NCI-H187 (cell line): ENCODE results near the gene CMSS1.

Experiments
- DNase-seq, 2 experiments: peaks; one replicate each; lab custom pipeline; 2025; lab: John Stamatoyannopoulos, UW

Gene CMSS1

DNA sequence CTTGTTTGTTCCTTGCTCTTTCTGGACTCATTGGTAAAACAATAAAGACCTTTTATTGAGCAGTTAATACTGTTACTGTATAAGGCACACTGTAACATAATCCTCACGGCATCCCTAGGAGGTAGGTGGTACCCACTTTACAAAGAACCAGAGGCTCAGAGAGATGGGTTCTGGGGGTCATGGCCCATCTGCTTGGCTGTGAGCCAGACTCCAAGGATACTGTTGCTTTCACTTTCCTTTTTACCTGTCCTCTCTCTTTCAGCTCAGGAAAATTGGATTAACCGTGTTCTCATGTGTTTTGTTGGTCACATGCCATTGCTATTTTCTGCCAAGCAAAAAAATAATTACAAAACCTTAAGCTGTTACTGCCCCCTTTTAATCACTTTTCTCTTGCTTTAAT is 331.5 kb downstream of the CMSS1 start:
- no peak for DNase-seq

- peak in 1 of 2 experiments; percentile 16 for DNase-seq
Observed at GRCh38 chr3:100149713-100150415, 332.2 kb downstream of the CMSS1 start.

GRCh38 chr3:100150473-100150872 is 332.8 kb downstream of the CMSS1 start:
- DNase-seq: no peak

DNA sequence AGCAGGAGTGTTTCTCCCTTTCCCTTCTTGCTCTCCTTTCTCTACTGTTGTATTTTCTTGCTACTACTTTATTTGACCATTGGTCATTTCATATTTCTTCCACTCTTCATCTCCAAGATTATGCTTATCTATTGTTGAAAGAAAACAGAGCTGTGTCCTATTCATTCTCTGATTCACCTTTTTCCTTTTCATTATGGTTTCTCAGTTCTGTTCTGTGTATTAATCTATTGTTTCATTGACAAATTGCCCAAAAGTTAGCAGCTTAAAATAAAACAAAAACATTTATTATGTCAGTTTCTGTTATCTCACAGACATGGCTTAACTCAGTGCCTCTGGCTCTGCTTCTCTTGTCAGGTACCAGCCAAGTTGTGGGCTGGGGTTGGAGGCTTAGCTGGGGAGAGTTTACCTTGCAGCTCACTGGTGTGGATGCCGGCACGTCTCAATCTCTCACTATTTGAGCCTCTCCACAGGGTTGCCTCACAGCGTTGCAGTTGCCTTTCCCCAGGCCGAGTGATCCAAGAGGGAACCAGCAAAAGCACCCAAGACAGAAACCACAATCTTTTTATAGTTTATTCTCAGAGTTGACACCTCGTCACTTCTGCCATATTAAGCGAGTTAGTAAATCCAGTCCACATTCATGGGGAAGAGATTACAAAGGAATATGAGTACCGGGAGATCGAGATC is 333.5 kb downstream of the CMSS1 start:
- no peak for DNase-seq

DNA sequence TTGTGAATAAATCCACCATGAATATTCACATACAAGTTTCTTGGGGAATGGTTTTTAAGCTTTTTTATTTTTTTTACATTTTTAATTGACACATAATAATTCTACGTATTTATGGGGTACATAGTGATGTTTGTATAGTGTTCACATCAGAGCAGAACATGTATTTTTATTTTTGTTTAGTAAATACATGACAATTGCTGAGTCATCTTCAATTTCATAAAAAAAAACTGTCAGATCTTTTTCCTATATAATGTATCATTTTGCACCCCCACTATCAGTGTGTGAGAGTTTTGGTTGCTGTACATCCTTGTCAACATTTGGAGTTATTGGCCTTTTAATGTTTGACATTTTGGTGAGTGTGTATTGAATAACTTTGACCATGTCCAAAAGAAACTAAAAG is 336.5 kb downstream of the CMSS1 start:
- no peak for DNase-seq

GRCh38 chr3:100155128-100155527 is 337.5 kb downstream of the CMSS1 start:
- DNase-seq: no peak

GRCh38 chr3:100155590-100155989 is 337.9 kb downstream of the CMSS1 start:
- no peak for DNase-seq

DNA sequence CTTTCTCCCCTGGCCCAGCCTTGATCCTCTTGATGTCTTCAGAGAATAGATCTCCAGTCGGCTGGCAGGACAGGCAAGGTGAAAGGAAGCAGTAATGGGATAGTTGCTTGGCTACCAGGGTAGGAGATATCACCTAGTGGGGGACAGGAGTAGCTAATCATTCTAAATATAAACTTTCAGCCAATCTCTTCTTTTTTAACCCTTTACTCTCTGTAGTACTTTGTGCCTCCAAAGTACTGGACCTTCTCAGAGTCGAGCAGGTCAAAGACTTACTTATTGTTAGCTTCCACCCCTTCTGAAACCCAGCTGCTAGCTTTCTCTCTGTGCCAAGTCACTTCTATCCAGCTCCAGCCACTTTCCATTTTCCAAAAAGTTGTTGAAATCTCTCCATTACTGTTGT is 340.0 kb downstream of the CMSS1 start:
- DNase-seq: no peak

DNA sequence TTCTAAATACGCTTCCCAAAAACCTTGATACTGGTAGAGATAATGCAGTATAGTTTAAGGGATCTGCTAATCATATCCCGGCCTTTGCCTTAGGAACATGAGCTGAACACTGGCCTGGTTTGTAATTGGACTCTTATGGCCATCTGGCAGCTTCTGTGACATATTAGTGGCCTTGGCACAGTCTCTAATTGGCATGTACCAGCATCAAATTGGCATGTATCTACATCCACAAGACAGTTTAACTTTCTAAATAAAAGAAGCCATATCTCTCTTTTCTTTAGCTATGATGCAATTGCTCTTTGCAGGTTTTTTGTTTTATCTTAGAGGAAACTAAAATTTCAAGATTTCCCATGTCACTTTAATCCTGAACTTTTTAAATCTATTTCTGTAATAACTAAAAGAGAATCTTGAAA is 341.3 kb downstream of the CMSS1 start:
- DNase-seq: no peak

- no peak for DNase-seq
Observed at GRCh38 chr3:100159331-100160153, 341.9 kb downstream of the CMSS1 start.

GRCh38 chr3:100160521-100160920 is 342.9 kb downstream of the CMSS1 start:
- DNase-seq: no peak

DNA sequence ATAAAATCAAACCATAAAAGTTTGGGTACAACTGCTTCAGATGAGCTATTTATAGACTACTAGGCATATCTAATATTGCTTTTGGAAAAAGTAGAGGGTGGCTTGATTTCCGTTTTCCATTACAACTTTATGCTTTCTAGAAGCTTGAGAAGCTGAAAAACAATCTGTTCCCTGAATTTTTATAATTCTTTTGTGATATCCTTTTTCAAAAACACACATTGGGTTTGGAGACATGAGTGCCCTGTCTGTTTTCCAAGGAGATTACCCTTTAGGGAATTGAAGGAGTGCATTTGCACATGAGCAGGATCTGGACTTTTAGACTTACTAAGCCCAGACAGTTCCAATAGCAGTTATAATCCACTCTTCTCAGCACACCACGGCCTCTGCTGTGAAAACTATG is 346.1 kb downstream of the CMSS1 start:
- no peak for DNase-seq

GRCh38 chr3:100164743-100165142 is 347.1 kb downstream of the CMSS1 start:
- no peak for DNase-seq

DNA sequence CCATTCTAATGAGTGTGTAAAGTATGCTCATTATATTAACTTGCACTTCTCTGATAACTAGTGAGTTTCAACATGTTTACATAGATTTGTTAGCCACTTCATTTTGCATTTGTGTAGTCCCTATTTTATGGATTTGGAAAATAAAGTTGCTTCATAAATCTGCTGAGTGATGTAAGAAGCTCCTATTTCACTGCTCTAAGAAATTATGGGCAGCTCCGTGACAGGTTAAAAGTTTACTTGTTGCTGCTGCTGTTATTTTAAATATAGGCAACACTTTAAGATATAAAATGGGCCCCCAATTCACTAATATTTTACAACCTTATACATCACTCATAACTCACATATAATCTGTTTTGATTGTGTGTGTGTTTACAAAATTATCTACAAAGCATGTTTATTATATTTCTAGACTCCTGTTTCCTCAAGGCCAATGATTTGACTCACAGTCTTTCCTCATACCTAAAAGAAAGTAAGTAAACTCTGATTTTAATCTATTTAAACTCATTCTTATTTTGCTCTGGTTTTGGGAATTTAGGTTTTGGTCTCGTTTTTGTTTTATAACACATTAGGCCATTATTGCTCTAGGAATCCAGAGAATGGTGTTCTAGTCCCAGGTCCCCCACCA is 348.4 kb downstream of the CMSS1 start:
- DNase-seq: no peak

DNA sequence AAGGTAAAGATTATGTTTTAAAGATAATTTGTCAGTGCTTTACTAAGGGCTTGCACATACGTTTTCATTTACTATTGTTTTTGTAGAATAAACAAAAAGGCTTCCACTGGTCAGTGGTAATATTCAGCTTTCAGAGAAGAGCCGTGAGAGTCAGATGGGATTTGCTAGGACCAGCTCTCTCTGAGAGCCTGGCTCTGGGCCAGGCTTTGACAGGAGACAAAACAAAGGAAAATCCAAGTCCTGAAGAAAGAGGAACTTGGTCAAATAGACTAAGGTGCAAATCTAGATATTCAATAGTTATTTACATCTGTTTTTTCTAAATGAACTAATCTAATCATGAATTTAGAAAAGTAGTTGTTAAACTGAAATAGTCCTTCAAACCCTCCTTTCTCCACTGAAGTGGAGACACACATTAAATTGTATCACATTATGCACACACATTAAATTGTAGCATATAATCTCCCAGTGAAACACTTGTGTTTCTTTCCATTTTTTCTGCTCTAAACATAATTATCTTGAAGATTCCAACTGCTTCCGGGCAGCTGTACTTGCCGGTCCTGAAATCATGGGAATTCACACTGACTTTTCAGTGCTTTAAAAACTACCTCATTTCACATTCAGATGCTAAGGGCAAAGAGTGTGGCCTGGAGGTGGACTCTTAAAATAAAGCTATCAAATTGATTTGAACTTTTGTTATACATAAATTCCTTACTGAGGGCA is 351.7 kb downstream of the CMSS1 start:
- DNase-seq: no peak

- no peak for DNase-seq
Observed at GRCh38 chr3:100170486-100170885, 352.8 kb downstream of the CMSS1 start.

- DNase-seq: no peak
Observed at GRCh38 chr3:100171211-100171914, 353.7 kb downstream of the CMSS1 start.

GRCh38 chr3:100173961-100174360 is 356.3 kb downstream of the CMSS1 start:
- DNase-seq: no peak

DNA sequence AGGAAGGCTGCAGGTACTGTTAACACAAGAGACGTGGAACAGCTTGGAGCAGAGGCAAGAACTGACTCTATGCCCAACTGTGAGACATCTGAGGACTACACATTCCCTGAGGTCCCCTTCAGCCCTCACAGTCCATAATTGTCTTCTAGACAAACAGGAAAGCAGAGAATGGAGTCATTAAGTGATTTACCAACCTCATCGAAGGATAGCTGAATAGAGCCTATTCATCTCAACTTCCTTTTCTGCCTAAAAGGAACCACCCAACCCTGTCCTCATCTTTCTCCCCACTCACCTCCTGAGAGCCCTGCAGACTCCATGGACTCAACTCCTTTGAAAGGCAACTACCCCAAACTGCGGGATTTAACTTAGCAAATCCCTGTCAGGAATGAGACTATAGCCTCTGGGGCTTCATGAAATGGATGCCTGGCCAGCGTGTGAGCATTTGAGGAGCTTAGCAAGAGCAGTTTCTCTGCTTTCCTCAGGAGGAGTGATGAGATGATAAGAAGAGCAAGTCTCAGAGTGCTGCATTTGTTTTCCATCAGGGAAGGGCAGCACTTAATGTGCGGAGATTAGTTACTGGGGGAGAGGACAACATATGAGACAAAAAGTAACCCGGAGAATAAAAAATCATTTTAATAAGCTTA is 358.1 kb downstream of the CMSS1 start:
- DNase-seq: no peak

- no peak for DNase-seq
Observed at GRCh38 chr3:100179692-100180349, 362.2 kb downstream of the CMSS1 start.
